K562 (cell line): Measurements from ENCODE around the gene DPM1. TPM values are rescaled to one million over a fixed set of nuclear protein-coding genes. Genes with fewer than 3 reads are reported as not detected.

ENCODE experiments used
- KAT8 ChIP-seq: fragments of 450-650 bp; IDR thresholded peaks from 2 replicates; pipeline ENCODE4 v1.6.1; 2016; ENCODE audit warnings: low read depth, mild to moderate bottlenecking
- MCM3 ChIP-seq: fragments of 450-650 bp; IDR thresholded peaks from 2 replicates; pipeline ENCODE4 v1.6.1; 2016
- STAT5B ChIP-seq: fragments of 250-450 bp; sonication (Bioruptor Pico); IDR thresholded peaks from 2 replicates; pipeline ENCODE4 v1.8.0; 2021; ENCODE audit warnings: mild to moderate bottlenecking, inconsistent platforms
- ZNF408 ChIP-seq: fragments of 250-450 bp; sonication (Bioruptor Pico); IDR thresholded peaks from 2 replicates; pipeline ENCODE4 v1.4.0; 2020; ENCODE audit warnings: low read depth, mild to moderate bottlenecking, moderate library complexity
- polyA plus RNA-seq, 8 experiments: library from polyadenylated mRNA; depleted of rRNA in 4 of 8; stranded (reverse) in 5 of 8; unstranded in 3 of 8; fragments of >200 nt; fragmentation: Nextera tagmentation in 2 of 8; fragmentation: Illumina TruSeq in 1 of 8; extraction: Ambion mirVana in 2 of 8; extraction: Trizol in 1 of 8; gene quantifications; 2 replicates each; pipeline versions ENCODE4 v1.2.1 to v1.2.3, GENCODE V29; 2011 to 2014; ENCODE audit warnings: inconsistent platforms in 1 of 8, missing spikeins in 1 of 8
- total RNA-seq, 7 experiments: library from RNA; depleted of rRNA in 6 of 7; stranded (reverse); fragments of >200 nt in 6 of 7; fragmentation: Illumina TruSeq in 2 of 7; extraction: Trizol in 2 of 7; gene quantifications; 2 replicates each; pipeline versions ENCODE4 v1.2.1 to v1.2.3, GENCODE V29; 2011 to 2021; ENCODE audit warnings: low replicate concordance in 1 of 7
- TF ChIP-seq, protein P1 (sequence below), 2 experiments: fragments of 150-350 bp in 1 of 2; IDR thresholded peaks; 2 replicates each; pipeline ENCODE4 v1.6.1; 2012 to 2016; ENCODE audit warnings: low read depth in 2 of 2, low read length in 2 of 2, mild to moderate bottlenecking in 1 of 2, moderate library complexity in 1 of 2
- TF ChIP-seq, protein P2 (sequence below): IDR thresholded peaks from 2 replicates; pipeline ENCODE4 v1.6.1; 2011; ENCODE audit not compliant: insufficient read length; ENCODE audit errors: extremely low read depth
- TF ChIP-seq, protein P3 (sequence below), 2 experiments: IDR thresholded peaks; 2 replicates each; pipeline ENCODE4 v1.6.1; 2012; ENCODE audit warnings: improper control_type of control experiment in 2 of 2, low read depth in 2 of 2, low read length in 2 of 2, borderline replicate concordance in 1 of 2
- TF ChIP-seq, protein P4 (sequence below): fragments of 250-450 bp; sonication (Bioruptor Pico); IDR thresholded peaks from 2 replicates; pipeline ENCODE4 v1.8.0; 2022; ENCODE audit warnings: inconsistent platforms, mild to moderate bottlenecking, moderate library complexity, borderline replicate concordance
- TF ChIP-seq, protein P5 (sequence below): fragments of 450-650 bp; formaldehyde crosslinking; conservative IDR thresholded peaks from 2 replicates; pipeline ENCODE4 v1.4.0; 2022; ENCODE audit warnings: mild to moderate bottlenecking, missing genetic modification characterization
- TF ChIP-seq, protein P6 (sequence below): fragments of 450-650 bp; formaldehyde crosslinking; IDR thresholded peaks from 2 replicates; pipeline ENCODE4 v1.4.0; 2020; ENCODE audit warnings: mild to moderate bottlenecking, moderate library complexity

The DPM1 gene
- total and polyA plus RNA-seq, 9 of the 15 experiments (the other 6 are each of a cell fraction or from before 2014, with no cell fraction given): 75.2 to 190 (median 153) TPM

DNA sequence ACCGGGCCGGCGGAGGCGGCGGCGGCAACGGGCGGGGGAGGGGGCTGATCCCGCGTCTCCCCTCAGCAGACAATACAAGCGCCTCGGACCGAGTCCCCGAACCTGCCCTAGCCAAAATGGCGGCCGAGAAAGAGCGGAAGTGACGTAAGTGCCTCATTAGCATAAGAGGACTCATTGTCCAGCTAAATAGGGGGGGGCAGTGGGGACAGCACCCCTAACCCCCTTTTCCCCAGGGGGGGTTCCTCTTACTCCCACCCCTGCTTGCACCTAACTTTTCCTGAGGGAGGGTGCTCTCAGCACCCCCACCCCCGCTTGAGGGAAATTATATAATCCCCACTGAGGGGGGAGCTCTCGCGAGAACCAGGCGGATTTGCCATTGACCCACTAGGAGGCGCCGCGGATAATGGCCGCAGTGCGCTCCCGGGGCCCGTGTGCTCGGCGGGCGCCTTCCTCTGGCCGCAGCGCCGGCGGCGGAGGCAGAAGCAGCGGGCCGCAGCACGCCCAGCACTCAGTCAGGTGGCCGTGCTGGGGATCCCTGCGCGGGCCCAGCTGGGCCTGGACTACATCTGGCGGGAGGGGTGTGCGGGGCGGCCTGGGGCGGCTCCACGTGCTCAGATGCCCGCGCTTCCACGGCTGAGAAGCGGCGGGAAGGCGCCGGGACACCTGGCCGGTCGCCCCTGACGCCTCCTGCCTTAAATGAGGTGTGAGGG lies 26.9 kb downstream of the DPM1 start, which contains the start of gene ADNP (continued):
- TF ChIP-seq ZNF408: no peak
- TF ChIP-seq, protein P1, sequence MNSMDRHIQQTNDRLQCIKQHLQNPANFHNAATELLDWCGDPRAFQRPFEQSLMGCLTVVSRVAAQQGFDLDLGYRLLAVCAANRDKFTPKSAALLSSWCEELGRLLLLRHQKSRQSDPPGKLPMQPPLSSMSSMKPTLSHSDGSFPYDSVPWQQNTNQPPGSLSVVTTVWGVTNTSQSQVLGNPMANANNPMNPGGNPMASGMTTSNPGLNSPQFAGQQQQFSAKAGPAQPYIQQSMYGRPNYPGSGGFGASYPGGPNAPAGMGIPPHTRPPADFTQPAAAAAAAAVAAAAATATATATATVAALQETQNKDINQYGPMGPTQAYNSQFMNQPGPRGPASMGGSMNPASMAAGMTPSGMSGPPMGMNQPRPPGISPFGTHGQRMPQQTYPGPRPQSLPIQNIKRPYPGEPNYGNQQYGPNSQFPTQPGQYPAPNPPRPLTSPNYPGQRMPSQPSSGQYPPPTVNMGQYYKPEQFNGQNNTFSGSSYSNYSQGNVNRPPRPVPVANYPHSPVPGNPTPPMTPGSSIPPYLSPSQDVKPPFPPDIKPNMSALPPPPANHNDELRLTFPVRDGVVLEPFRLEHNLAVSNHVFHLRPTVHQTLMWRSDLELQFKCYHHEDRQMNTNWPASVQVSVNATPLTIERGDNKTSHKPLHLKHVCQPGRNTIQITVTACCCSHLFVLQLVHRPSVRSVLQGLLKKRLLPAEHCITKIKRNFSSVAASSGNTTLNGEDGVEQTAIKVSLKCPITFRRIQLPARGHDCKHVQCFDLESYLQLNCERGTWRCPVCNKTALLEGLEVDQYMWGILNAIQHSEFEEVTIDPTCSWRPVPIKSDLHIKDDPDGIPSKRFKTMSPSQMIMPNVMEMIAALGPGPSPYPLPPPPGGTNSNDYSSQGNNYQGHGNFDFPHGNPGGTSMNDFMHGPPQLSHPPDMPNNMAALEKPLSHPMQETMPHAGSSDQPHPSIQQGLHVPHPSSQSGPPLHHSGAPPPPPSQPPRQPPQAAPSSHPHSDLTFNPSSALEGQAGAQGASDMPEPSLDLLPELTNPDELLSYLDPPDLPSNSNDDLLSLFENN (IDR thresholded peaks at IDR 0.05; ENCODE audit: low read depth in 2 of 2, low read length in 2 of 2): 0 out of 4 replicates have a peak, but pooled peaks of 1 of the 2 experiments have one; percentile 56
- TF ChIP-seq STAT5B (CRISPR knock-in tag): no peak
- TF ChIP-seq, protein P2, sequence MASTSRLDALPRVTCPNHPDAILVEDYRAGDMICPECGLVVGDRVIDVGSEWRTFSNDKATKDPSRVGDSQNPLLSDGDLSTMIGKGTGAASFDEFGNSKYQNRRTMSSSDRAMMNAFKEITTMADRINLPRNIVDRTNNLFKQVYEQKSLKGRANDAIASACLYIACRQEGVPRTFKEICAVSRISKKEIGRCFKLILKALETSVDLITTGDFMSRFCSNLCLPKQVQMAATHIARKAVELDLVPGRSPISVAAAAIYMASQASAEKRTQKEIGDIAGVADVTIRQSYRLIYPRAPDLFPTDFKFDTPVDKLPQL: no peak
- TF ChIP-seq, protein P3, sequence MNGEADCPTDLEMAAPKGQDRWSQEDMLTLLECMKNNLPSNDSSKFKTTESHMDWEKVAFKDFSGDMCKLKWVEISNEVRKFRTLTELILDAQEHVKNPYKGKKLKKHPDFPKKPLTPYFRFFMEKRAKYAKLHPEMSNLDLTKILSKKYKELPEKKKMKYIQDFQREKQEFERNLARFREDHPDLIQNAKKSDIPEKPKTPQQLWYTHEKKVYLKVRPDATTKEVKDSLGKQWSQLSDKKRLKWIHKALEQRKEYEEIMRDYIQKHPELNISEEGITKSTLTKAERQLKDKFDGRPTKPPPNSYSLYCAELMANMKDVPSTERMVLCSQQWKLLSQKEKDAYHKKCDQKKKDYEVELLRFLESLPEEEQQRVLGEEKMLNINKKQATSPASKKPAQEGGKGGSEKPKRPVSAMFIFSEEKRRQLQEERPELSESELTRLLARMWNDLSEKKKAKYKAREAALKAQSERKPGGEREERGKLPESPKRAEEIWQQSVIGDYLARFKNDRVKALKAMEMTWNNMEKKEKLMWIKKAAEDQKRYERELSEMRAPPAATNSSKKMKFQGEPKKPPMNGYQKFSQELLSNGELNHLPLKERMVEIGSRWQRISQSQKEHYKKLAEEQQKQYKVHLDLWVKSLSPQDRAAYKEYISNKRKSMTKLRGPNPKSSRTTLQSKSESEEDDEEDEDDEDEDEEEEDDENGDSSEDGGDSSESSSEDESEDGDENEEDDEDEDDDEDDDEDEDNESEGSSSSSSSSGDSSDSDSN (IDR thresholded peaks at IDR 0.05; ENCODE audit: borderline replicate concordance in 1 of 2, low read depth in 2 of 2, low read length in 2 of 2): peak; percentile 67 to 83; a peak in 1 of 4 replicates
- TF ChIP-seq, protein P4, sequence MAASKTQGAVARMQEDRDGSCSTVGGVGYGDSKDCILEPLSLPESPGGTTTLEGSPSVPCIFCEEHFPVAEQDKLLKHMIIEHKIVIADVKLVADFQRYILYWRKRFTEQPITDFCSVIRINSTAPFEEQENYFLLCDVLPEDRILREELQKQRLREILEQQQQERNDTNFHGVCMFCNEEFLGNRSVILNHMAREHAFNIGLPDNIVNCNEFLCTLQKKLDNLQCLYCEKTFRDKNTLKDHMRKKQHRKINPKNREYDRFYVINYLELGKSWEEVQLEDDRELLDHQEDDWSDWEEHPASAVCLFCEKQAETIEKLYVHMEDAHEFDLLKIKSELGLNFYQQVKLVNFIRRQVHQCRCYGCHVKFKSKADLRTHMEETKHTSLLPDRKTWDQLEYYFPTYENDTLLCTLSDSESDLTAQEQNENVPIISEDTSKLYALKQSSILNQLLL (CRISPR knock-in tag): no peak
- no peak for TF ChIP-seq KAT8
- TF ChIP-seq, protein P5, sequence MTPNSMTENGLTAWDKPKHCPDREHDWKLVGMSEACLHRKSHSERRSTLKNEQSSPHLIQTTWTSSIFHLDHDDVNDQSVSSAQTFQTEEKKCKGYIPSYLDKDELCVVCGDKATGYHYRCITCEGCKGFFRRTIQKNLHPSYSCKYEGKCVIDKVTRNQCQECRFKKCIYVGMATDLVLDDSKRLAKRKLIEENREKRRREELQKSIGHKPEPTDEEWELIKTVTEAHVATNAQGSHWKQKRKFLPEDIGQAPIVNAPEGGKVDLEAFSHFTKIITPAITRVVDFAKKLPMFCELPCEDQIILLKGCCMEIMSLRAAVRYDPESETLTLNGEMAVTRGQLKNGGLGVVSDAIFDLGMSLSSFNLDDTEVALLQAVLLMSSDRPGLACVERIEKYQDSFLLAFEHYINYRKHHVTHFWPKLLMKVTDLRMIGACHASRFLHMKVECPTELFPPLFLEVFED (CRISPR knock-in tag): 0 out of 2 replicates have a peak, but pooled peaks have one; percentile 17
- TF ChIP-seq, protein P6, sequence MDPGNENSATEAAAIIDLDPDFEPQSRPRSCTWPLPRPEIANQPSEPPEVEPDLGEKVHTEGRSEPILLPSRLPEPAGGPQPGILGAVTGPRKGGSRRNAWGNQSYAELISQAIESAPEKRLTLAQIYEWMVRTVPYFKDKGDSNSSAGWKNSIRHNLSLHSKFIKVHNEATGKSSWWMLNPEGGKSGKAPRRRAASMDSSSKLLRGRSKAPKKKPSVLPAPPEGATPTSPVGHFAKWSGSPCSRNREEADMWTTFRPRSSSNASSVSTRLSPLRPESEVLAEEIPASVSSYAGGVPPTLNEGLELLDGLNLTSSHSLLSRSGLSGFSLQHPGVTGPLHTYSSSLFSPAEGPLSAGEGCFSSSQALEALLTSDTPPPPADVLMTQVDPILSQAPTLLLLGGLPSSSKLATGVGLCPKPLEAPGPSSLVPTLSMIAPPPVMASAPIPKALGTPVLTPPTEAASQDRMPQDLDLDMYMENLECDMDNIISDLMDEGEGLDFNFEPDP: no peak
- no peak for TF ChIP-seq MCM3
